ENCODE results near the gene ANAPC16. TPM values are rescaled to one million over a fixed set of nuclear protein-coding genes. Genes with fewer than 3 reads are reported as not detected.

ANAPC16 gene
- polyA plus RNA-seq, 2 of the 4 experiments (the other 2 are of a cell fraction), result 75.1 to 165 TPM

DNA sequence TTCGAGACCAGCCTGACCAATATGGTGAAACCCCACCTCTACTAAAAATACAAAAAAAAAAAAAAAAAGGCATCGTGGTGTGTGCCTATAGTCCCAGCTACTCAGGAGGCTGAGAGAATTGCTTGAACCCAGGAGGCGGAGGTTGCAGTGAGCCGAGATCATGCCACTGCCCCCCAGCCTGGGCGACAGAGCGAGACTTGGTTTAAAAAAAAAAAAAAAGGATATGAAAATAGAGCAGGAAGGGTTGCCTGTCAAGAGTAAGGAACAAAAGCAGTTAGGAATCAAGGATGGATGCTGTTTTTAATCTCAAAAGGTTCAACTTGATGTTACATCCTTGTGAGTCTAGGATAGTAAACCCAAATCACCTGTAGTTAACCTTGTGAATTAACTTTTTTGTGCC is 12.0 kb downstream of the ANAPC16 start:
- POLR2A ChIA-PET, result interaction anchor here (0.6 kb wide), 1 partner anchor 69 kb away, joined by 6 read pairs; no protein-coding TSS in a partner anchor
- DNase-seq (ENCODE audit: low read depth in 1 of 2, low spot score in 1 of 2) (no peak), ATAC-seq (no peak), FAIRE-seq (no peak)
- peak overlapping the region; percentile 46 to 69; a peak in 4 of 6 replicates for H3K27ac ChIP-seq
- 80% methylated on average over 6 of the region's 6 CpGs for WGBS (ENCODE audit: missing lambda C conversion rate)
- H3K4me2 ChIP-seq, result no peak overlapping the region
- H3K4me3 ChIP-seq, result no peak overlapping the region
- H3K9me3 ChIP-seq, result no peaks in the 10 kb centered on the region
- TF ChIP-seq HOXB5 (CRISPR knock-in tag; IDR thresholded peaks at IDR 0.05), result no peak
- TF ChIP-seq ELK1 (IDR thresholded peaks at IDR 0.05; ENCODE audit: low read depth, low read length), result no peak
- no peak for TF ChIP-seq RFX5 (IDR thresholded peaks at IDR 0.05)
- TF ChIP-seq NFE2L2 (conservative IDR thresholded peaks at IDR 0.05; ENCODE audit: low read length), result no peak
- no peak for TF ChIP-seq NR3C1 (IDR thresholded peaks at IDR 0.05)
- no peak for TF ChIP-seq HOXB13 (CRISPR knock-in tag; IDR thresholded peaks at IDR 0.05; ENCODE audit: low read depth)
- no peak for TF ChIP-seq EHF (CRISPR knock-in tag; IDR thresholded peaks at IDR 0.05)
- TF ChIP-seq RCOR1 (IDR thresholded peaks at IDR 0.05; ENCODE audit: low read depth, low read length), result no peak
- TF ChIP-seq RAD21 (conservative IDR thresholded peaks at IDR 0.05 in 1 of 2, IDR thresholded peaks at IDR 0.05 in 1 of 2), result no peak
- no peak for TF ChIP-seq PHF8 (IDR thresholded peaks at IDR 0.05; ENCODE audit: borderline replicate concordance, low read depth)
- TF ChIP-seq MAX (IDR thresholded peaks at IDR 0.05), result no peak
- no peak for TF ChIP-seq NPAS2 (CRISPR knock-in tag; IDR thresholded peaks at IDR 0.05; ENCODE audit: borderline replicate concordance)
- TF ChIP-seq BCL3 (IDR thresholded peaks at IDR 0.05), result no peak
- no peak for TF ChIP-seq ESRRA (IDR thresholded peaks at IDR 0.05; ENCODE audit: borderline replicate concordance, low read length)
- no peak for TF ChIP-seq ZC3H11A (IDR thresholded peaks at IDR 0.05)
- TF ChIP-seq HOXA7 (CRISPR knock-in tag; IDR thresholded peaks at IDR 0.05), result no peak
- TF ChIP-seq RARB (CRISPR knock-in tag; IDR thresholded peaks at IDR 0.05), result no peak
- TF ChIP-seq ZFP36 (IDR thresholded peaks at IDR 0.05; ENCODE audit: borderline replicate concordance, partially characterized antibody), result no peak
- TF ChIP-seq CBX8 (IDR thresholded peaks at IDR 0.05), result no peak
- TF ChIP-seq CHD4 (IDR thresholded peaks at IDR 0.05; ENCODE audit: borderline replicate concordance), result no peak
- CTCF ChIA-PET, result interaction anchor here (2.1 to 9.7 kb wide), 3 partner anchors 100 to 102 kb away, joined by 7 to 91 read pairs (median 11); no protein-coding TSS in a partner anchor
- peaks cover 45% of the 10 kb centered on the region for H3K4me1 ChIP-seq

DNA sequence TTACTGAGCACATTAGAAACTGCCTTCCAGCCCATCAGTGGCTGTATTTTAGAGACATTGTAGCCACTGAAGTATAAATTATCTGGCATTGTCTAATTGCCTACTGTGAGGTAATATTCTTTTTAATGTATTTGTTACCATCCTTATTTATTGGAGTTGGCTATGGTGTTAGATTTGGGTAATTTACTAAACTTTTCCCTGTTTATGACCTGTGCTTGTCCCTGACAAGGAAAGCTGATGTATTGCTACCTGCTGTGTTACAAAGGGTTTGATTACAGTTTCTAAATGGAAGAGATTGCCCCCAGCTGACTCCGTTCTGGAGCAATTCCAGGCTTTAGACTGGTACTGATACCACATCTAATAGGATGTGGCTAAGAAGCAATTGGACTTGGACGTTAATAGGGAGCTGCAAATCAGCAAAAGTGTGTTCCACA is 12.5 kb downstream of the ANAPC16 start:
- H3K4me1 ChIP-seq, result peaks cover 44% of the 10 kb centered on the region
- FAIRE-seq (no peak), ATAC-seq (no peak; a peak in 1 of 6 replicates), DNase-seq (ENCODE audit: low read depth in 1 of 2, low spot score in 1 of 2) (no peak)
- H3K4me3 ChIP-seq, result no peak overlapping the region
- peak overlapping the region; percentile 46 to 69; a peak in 5 of 6 replicates for H3K27ac ChIP-seq
- 89% methylated on average over 2 of the region's 2 CpGs for WGBS (ENCODE audit: missing lambda C conversion rate)
- TF ChIP-seq MAZ (IDR thresholded peaks at IDR 0.05; ENCODE audit: borderline replicate concordance, low read depth, low read length) (no peak), RARB (CRISPR knock-in tag; IDR thresholded peaks at IDR 0.05) (no peak), BCL3 (IDR thresholded peaks at IDR 0.05) (no peak), NPAS2 (CRISPR knock-in tag; IDR thresholded peaks at IDR 0.05; ENCODE audit: borderline replicate concordance) (no peak), CHD4 (IDR thresholded peaks at IDR 0.05; ENCODE audit: borderline replicate concordance) (no peak), EHMT2 (IDR thresholded peaks at IDR 0.05; ENCODE audit: low read depth) (no peak), ZNF302 (CRISPR knock-in tag; IDR thresholded peaks at IDR 0.05) (no peak), PHF8 (IDR thresholded peaks at IDR 0.05; ENCODE audit: borderline replicate concordance, low read depth) (no peak), TP53 (CRISPR knock-in tag; IDR thresholded peaks at IDR 0.05) (no peak), MYC (IDR thresholded peaks at IDR 0.05; ENCODE audit: borderline replicate concordance, low read length) (no peak), HES2 (IDR thresholded peaks at IDR 0.05) (no peak), FOSB (CRISPR knock-in tag; IDR thresholded peaks at IDR 0.05) (no peak), JUN (IDR thresholded peaks at IDR 0.05) (no peak), CHD2 (IDR thresholded peaks at IDR 0.05; ENCODE audit: low read length, partially characterized antibody) (no peak), MAX (IDR thresholded peaks at IDR 0.05) (no peak), SREBF2 (IDR thresholded peaks at IDR 0.05) (no peak), POLR2A (IDR thresholded peaks at IDR 0.05; ENCODE audit: low read length) (no peak)
- ChIA-PET CTCF (interaction anchor here (0.8 to 3.1 kb wide), 5 partner anchors 99 to 332 kb away, joined by 3 to 11 read pairs (median 7); no protein-coding TSS in a partner anchor), POLR2A (interaction anchor here (0.6 to 1.4 kb wide), 3 partner anchors 12 to 69 kb away, joined by 4 to 7 read pairs (median 6); no protein-coding TSS in a partner anchor)
- no peaks in the 10 kb centered on the region for H3K9me3 ChIP-seq
- H3K4me2 ChIP-seq, result no peak overlapping the region

All from A549 (cell line).